Measurements from ENCODE around the gene LIPK.

Gene LIPK

DNA sequence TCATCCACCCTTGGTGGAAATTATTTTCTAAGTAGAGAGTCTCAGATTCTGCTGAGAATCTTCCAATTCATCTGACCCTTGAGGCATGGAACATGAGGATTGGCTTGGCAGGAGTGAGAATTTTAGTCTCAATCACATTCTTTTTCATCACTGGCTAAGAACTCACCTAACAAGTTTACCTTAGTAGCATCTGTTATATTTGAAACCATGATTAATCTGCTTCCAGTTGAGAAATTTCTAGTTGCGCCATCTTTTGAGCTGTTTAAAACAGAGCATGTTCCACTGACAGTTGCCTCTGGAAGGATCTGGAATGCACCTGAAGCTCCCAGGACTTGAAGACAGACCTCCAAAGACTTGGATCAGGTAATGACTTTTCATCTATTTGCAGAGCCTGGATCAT lies at the start of gene LIPK:
Gene LIPK, plus strand, starts transcription at position 292 of the 400 bp plus-strand sequence. CDS start 18,295 bp downstream, outside the sequence.
- Histone ChIP-seq H3K27ac (ENCODE audit: low read length) (no peak within 1 kb of the TSS), H3K36me3 (replicated peaks; ENCODE audit: low read depth, low read length) (no peaks in the 10 kb centered on the region)

DNA sequence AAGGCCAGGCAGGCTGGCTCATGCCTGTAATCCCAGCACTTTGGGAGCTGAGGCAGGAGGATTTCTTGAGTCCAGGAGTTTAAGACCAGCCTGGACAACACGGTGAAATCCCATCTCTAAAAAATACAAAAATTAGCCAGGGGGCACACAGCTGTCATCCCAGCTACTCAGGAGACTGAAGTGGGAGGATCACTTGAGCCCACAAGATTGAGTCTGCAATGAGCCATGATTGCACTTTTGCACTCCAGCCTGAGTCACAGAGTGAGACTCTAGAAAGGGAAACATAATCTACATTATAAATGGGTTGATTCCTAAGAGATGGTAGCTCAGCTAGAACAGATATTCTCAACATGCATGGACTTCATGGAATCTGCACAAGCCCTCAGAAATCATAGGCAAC lies 48.1 kb upstream of the LIPK start:
- peaks cover 11% of the 10 kb centered on the region for H3K4me1 ChIP-seq (ENCODE audit: low read length)
- H3K27ac ChIP-seq (ENCODE audit: low read length): no peak overlapping the region
- no peaks in the 10 kb centered on the region for H3K36me3 ChIP-seq (replicated peaks; ENCODE audit: low read depth, low read length)
- no peak overlapping the region for H2AFZ ChIP-seq (ENCODE audit: low read depth, low read length)
- H4K20me1 ChIP-seq (ENCODE audit: insufficient read depth, low read length): no peaks in the 10 kb centered on the region
- TF ChIP-seq, protein P1, sequence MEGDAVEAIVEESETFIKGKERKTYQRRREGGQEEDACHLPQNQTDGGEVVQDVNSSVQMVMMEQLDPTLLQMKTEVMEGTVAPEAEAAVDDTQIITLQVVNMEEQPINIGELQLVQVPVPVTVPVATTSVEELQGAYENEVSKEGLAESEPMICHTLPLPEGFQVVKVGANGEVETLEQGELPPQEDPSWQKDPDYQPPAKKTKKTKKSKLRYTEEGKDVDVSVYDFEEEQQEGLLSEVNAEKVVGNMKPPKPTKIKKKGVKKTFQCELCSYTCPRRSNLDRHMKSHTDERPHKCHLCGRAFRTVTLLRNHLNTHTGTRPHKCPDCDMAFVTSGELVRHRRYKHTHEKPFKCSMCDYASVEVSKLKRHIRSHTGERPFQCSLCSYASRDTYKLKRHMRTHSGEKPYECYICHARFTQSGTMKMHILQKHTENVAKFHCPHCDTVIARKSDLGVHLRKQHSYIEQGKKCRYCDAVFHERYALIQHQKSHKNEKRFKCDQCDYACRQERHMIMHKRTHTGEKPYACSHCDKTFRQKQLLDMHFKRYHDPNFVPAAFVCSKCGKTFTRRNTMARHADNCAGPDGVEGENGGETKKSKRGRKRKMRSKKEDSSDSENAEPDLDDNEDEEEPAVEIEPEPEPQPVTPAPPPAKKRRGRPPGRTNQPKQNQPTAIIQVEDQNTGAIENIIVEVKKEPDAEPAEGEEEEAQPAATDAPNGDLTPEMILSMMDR (IDR thresholded peaks at IDR 0.05; ENCODE audit: low read depth, low read length): no peak
- TF ChIP-seq EZH2phosphoT487 (IDR thresholded peaks at IDR 0.05; ENCODE audit: low read depth): no peak
- H3K9ac ChIP-seq (ENCODE audit: low read length): no peak overlapping the region
- no peaks in the 10 kb centered on the region for H3K79me2 ChIP-seq (ENCODE audit: low read length)
- H3K9me3 ChIP-seq (ENCODE audit: insufficient read depth, low read length): no peaks in the 10 kb centered on the region
- H3K4me2 ChIP-seq (ENCODE audit: low read length): no peak overlapping the region
- H3K27me3 ChIP-seq (ENCODE audit: low read depth, low read length): no peaks in the 10 kb centered on the region
- H3K4me3 ChIP-seq (ENCODE audit: low read length): no peak overlapping the region

More for the DNA sequence above, at the start of gene LIPK:
- H3K79me2 ChIP-seq (ENCODE audit: low read length): no peaks in the 10 kb centered on the region
- no peaks in the 10 kb centered on the region for H3K9me3 ChIP-seq (ENCODE audit: insufficient read depth, low read length)
- no peaks in the 10 kb centered on the region for H4K20me1 ChIP-seq (ENCODE audit: insufficient read depth, low read length)
- H3K4me3 ChIP-seq (ENCODE audit: low read length): no peak within 1 kb of the TSS
- H3K27me3 ChIP-seq (ENCODE audit: low read depth, low read length): no peaks in the 10 kb centered on the region
- H3K4me1 ChIP-seq (ENCODE audit: low read length): peaks cover 8% of the 10 kb centered on the region
- TF ChIP-seq EZH2phosphoT487 (IDR thresholded peaks at IDR 0.05; ENCODE audit: low read depth): no peak
- TF ChIP-seq, protein P1 (IDR thresholded peaks at IDR 0.05; ENCODE audit: low read depth, low read length): no peak
- no peak within 1 kb of the TSS for H3K9ac ChIP-seq (ENCODE audit: low read length)
- no peak within 1 kb of the TSS for H3K4me2 ChIP-seq (ENCODE audit: low read length)
- no peak within 1 kb of the TSS for H2AFZ ChIP-seq (ENCODE audit: low read depth, low read length)

GRCh38 chr10:88659725-88660597 lies 46.1 kb upstream of the LIPK start:
- Histone ChIP-seq H3K4me1 (ENCODE audit: low read length) (peaks cover 11% of the 10 kb centered on the region), H3K36me3 (replicated peaks; ENCODE audit: low read depth, low read length) (no peaks in the 10 kb centered on the region), H4K20me1 (ENCODE audit: insufficient read depth, low read length) (no peaks in the 10 kb centered on the region), H3K9ac (ENCODE audit: low read length) (no peak overlapping the region), H3K79me2 (ENCODE audit: low read length) (no peaks in the 10 kb centered on the region), H3K27me3 (ENCODE audit: low read depth, low read length) (no peaks in the 10 kb centered on the region), H3K4me2 (ENCODE audit: low read length) (no peak overlapping the region), H3K27ac (ENCODE audit: low read length) (no peak overlapping the region), H3K4me3 (ENCODE audit: low read length) (no peak overlapping the region), H2AFZ (ENCODE audit: low read depth, low read length) (no peak overlapping the region), H3K9me3 (ENCODE audit: insufficient read depth, low read length) (no peaks in the 10 kb centered on the region)
- no peak for TF ChIP-seq EZH2phosphoT487 (IDR thresholded peaks at IDR 0.05; ENCODE audit: low read depth)
- TF ChIP-seq, protein P1 (IDR thresholded peaks at IDR 0.05; ENCODE audit: low read depth, low read length): no peak

GRCh38 chr10:88660598-88660884 lies 45.5 kb upstream of the LIPK start:
- Histone ChIP-seq H3K9ac (ENCODE audit: low read length) (no peak overlapping the region), H3K79me2 (ENCODE audit: low read length) (no peaks in the 10 kb centered on the region), H3K27me3 (ENCODE audit: low read depth, low read length) (no peaks in the 10 kb centered on the region), H3K4me1 (ENCODE audit: low read length) (peaks cover 11% of the 10 kb centered on the region), H3K9me3 (ENCODE audit: insufficient read depth, low read length) (no peaks in the 10 kb centered on the region), H3K36me3 (replicated peaks; ENCODE audit: low read depth, low read length) (no peaks in the 10 kb centered on the region), H3K4me3 (ENCODE audit: low read length) (no peak overlapping the region), H3K4me2 (ENCODE audit: low read length) (no peak overlapping the region), H3K27ac (ENCODE audit: low read length) (no peak overlapping the region), H2AFZ (ENCODE audit: low read depth, low read length) (no peak overlapping the region), H4K20me1 (ENCODE audit: insufficient read depth, low read length) (no peaks in the 10 kb centered on the region)
- TF ChIP-seq, protein P1 (IDR thresholded peaks at IDR 0.05; ENCODE audit: low read depth, low read length): no peak
- no peak for TF ChIP-seq EZH2phosphoT487 (IDR thresholded peaks at IDR 0.05; ENCODE audit: low read depth)

All from OCI-LY3 (cell line).